Measurements from ENCODE around the gene ARSG. TPM values are rescaled to one million over a fixed set of nuclear protein-coding genes. Genes with fewer than 3 reads are reported as not detected.
"Not testable (repeated sequence)": the region's sequence is repeated elsewhere in the genome, so short reads cannot be mapped to it uniquely, and the experiment has no call there.

ARSG gene
- total RNA-seq, 6 donors from 2014 or later: 3.6 to 16.8 (median 7.7) TPM

GRCh38 chr17:68255731-68256538 is 35.4 kb upstream of the ARSG start:
- DNase-seq: no peak
- 54 to 61% methylated on average over 5 of the region's 5 CpGs for WGBS, 2 donors
- Histone ChIP-seq H3K27me3 (no peaks in the 10 kb centered on the region), H3K9me3 (no peaks in the 10 kb centered on the region), H3K36me3 (peaks cover 0 to 35% (median 4%) of the 10 kb centered on the region in 4 donors), H3K4me1 (peaks cover 3 to 22% (median 12%) of the 10 kb centered on the region in 4 donors), H3K4me3 (no peak overlapping the region), H3K27ac (peak overlapping the region in 2 of 4 donors; percentile 18 to 26)
- TF ChIP-seq CTCF (IDR thresholded peaks at IDR 0.05) (no peak), EP300 (IDR thresholded peaks at IDR 0.05) (no peak)
- no peak for ATAC-seq (ENCODE audit: low FRiP score in 2 of 2)

DNA sequence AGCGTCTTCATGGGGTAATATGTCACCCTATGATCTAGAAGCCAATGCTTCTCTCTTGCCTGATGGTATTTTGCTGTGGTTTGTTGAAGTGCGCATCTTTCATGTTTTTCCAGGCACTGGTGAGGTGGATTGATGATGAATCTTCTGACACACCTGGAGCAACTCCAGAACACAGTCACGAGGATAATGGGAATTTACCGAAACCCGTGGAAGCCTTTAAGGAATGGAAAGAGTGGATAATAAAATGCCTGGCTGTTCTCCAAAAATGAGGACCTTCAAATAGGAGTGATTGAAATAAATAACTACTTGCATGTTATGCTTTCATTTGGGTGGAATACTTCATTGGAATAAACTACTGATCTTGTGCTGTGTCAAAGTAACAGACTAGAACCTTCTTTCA is 34.6 kb upstream of the ARSG start:
- peaks cover 0 to 30% (median 2%) of the 10 kb centered on the region in 4 donors for H3K36me3 ChIP-seq
- not testable (repeated sequence) for H3K27ac ChIP-seq; H3K9me3 ChIP-seq; ATAC-seq (ENCODE audit: low FRiP score in 2 of 2); H3K4me3 ChIP-seq; H3K27me3 ChIP-seq; DNase-seq
- 86 to 87% methylated on average over 5 of the region's 5 CpGs for WGBS, 2 donors
- H3K4me1 ChIP-seq: peaks cover 3 to 22% (median 12%) of the 10 kb centered on the region in 4 donors

DNA sequence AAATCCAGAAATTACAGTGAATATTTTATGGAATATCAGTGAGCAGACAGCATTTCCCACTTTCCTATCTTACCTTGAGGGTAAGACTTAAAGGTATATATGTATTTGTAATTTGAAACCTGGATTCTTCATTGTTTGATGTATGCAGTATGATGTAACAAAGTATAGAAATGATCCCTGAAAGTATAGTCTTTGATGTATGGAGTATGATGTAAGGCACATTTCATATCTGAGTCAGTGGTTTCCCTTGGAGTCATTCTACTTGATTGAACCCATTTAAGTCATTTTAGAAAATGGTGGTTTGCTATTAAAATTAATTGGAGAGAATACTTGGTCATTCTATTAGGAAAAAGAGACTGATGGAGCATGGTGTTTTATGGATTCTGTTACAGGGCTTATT is 33.4 kb upstream of the ARSG start:
- H3K36me3 ChIP-seq: peaks cover 0 to 25% (median 2%) of the 10 kb centered on the region in 4 donors
- no peak for ATAC-seq (ENCODE audit: low FRiP score in 2 of 2)
- no peak for DNase-seq
- no peaks in the 10 kb centered on the region for H3K27me3 ChIP-seq
- TF ChIP-seq EP300 (IDR thresholded peaks at IDR 0.05) (no peak), CTCF (IDR thresholded peaks at IDR 0.05) (no peak), POLR2A (IDR thresholded peaks at IDR 0.05) (no peak), POLR2AphosphoS5 (IDR thresholded peaks at IDR 0.05) (no peak)
- H3K4me3 ChIP-seq: no peak overlapping the region
- H3K4me1 ChIP-seq: peaks cover 3 to 24% (median 13%) of the 10 kb centered on the region in 4 donors
- H3K27ac ChIP-seq: peak overlapping the region in 1 of 4 donors; percentile 82
- no peaks in the 10 kb centered on the region for H3K9me3 ChIP-seq

GRCh38 chr17:68258890-68259647 is 32.2 kb upstream of the ARSG start:
- peaks cover 7 to 32% (median 18%) of the 10 kb centered on the region in 4 donors for H3K4me1 ChIP-seq
- DNase-seq (peak; percentile 90 to 93), ATAC-seq (ENCODE audit: low FRiP score in 2 of 2) (peak; percentile 93 to 94)
- H3K36me3 ChIP-seq: peaks cover 0 to 25% (median 2%) of the 10 kb centered on the region in 4 donors
- peak overlapping the region in 3 of 4 donors; percentile 10 to 28 (median 16) for H3K4me3 ChIP-seq
- H3K27me3 ChIP-seq, H3K9me3 ChIP-seq: not testable (repeated sequence)
- peak in 3 of 4 donors; percentile 26 to 70 (median 69) for TF ChIP-seq EP300 (IDR thresholded peaks at IDR 0.05)
- peak; percentile 57 to 88 for TF ChIP-seq POLR2AphosphoS5 (IDR thresholded peaks at IDR 0.05)
- peak overlapping the region; percentile 23 to 82 (median 73) for H3K27ac ChIP-seq
- 7 to 19% methylated on average over 10 to 30 of the region's 44 CpGs for WGBS, 2 donors

DNA sequence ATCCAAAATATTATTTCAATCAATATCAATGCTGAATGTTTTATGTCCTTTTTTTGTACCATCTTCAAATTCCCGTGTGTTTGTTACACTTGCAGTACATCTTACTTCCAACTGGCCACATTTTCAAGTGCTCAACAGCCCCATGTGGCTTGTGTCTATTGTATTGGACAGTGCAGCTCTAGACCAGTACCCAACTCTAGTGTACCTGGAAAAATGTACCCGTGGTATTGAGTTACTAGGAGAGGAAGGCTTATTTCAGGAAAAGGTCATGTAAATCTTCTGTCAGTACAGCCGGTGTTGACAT is 31.7 kb upstream of the ARSG start:
- 65 to 72% methylated on average over 3 of the region's 3 CpGs for WGBS, 2 donors
- not testable (repeated sequence) for DNase-seq; H3K9me3 ChIP-seq; H3K27me3 ChIP-seq; ATAC-seq (ENCODE audit: low FRiP score in 2 of 2)
- Histone ChIP-seq H3K36me3 (peaks cover 0 to 23% (median 2%) of the 10 kb centered on the region in 4 donors), H3K27ac (peak overlapping the region in 3 of 4 donors; percentile 27 to 82 (median 73)), H3K4me1 (peaks cover 7 to 32% (median 18%) of the 10 kb centered on the region in 4 donors), H3K4me3 (peak overlapping the region in 2 of 4 donors; percentile 16 to 28)

DNA sequence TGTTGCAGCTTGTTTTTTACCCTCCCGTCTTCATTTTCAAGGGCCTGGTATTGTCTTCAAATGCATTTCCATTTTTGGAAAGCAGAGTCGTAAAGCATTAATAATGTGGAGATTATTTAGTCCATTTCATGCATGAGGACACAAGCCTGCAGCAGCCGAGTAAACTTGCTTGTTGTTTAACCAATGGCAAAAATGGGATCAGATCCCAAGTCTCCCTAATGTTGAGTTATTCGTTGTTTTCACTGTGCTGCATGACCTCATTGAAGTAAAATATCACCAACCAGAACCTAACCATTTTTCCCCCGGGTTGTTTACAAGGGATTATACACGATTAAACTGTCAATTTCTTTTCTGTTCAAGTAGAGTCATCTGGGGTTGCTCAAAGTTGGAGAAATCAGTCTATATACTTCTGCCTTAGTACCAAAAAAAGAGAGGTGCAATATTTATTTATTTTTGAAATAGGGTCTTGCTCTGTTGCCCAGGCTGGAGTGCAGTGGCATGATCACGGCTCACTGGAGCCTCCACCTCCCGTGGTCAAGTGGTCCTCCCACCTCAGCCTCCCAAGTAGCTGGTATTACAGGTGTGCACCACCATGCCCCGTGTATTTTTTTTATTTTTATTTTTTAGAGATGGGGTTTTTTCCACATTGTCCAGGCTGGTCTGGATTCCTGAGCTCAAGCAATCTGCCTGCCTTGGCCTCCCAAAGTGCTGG is 31.1 kb upstream of the ARSG start:
- no peak for ATAC-seq (ENCODE audit: low FRiP score in 2 of 2)
- no peak for DNase-seq
- WGBS, 2 donors: 88 to 89% methylated on average over 9 of the region's 9 CpGs

GRCh38 chr17:68262467-68262866 is 28.8 kb upstream of the ARSG start:
- not testable (repeated sequence) for DNase-seq; H3K27me3 ChIP-seq; H3K9me3 ChIP-seq; H3K36me3 ChIP-seq; H3K27ac ChIP-seq; H3K4me3 ChIP-seq; ATAC-seq (ENCODE audit: low FRiP score in 2 of 2)
- H3K4me1 ChIP-seq: peaks cover 7 to 25% (median 14%) of the 10 kb centered on the region in 4 donors
- 69 to 81% methylated on average over 2 of the region's 2 CpGs for WGBS, 2 donors

More for the DNA sequence above, 31.1 kb upstream of the ARSG start:
- H3K9me3 ChIP-seq: no peaks in the 10 kb centered on the region
- no peak for TF ChIP-seq CTCF (IDR thresholded peaks at IDR 0.05)
- TF ChIP-seq POLR2AphosphoS5 (IDR thresholded peaks at IDR 0.05): no peak
- TF ChIP-seq POLR2A (IDR thresholded peaks at IDR 0.05): no peak
- no peak for TF ChIP-seq EP300 (IDR thresholded peaks at IDR 0.05)
- H3K4me3 ChIP-seq: no peak overlapping the region
- H3K27ac ChIP-seq: no peak overlapping the region
- peaks cover 7 to 31% (median 18%) of the 10 kb centered on the region in 4 donors for H3K4me1 ChIP-seq
- peaks cover 0 to 17% (median 0%) of the 10 kb centered on the region in 4 donors for H3K36me3 ChIP-seq
- no peaks in the 10 kb centered on the region for H3K27me3 ChIP-seq
